ENCODE data around the gene NPIPB8. TPM values are rescaled to one million over a fixed set of nuclear protein-coding genes. Genes with fewer than 3 reads are reported as not detected.
"Not testable (repeated sequence)": the region's sequence is repeated elsewhere in the genome, so short reads cannot be mapped to it uniquely, and the experiment has no call there.

NPIPB8 gene
- 1 to 10 TPM; 4.5 to 5.4 TPM for total RNA-seq
- polyA plus RNA-seq: under 1 TPM in 1 of 3 donors, not detected in 2; 0.53 TPM
- 0.06 to 0.49 (median 0.16) reads per million in 6 experiments for total RNA-seq

GRCh38 chr16:28637765-28638164 is at the start of gene NPIPB8:
Gene NPIPB8 (plus strand): TSS chr16:28638065. CDS start chr16:28638361, 296 bp downstream.
- ATAC-seq, H3K4me3 Mint-ChIP-seq, H3K36me3 Mint-ChIP-seq, POLR2A ChIA-PET, H3K4me1 Mint-ChIP-seq, H3K9me3 Mint-ChIP-seq, H3K27me3 Mint-ChIP-seq, DNase-seq: not testable (repeated sequence)
- peak within 1 kb of the TSS in 1 of 10 donors; percentile 35 for H3K27ac Mint-ChIP-seq

- Mint-ChIP-seq H3K36me3 (peaks cover 0 to 82% (median 11%) of the 10 kb centered on the region in 3 donors), H3K27me3 (no peaks in the 10 kb centered on the region), H3K4me1 (peaks cover 0 to 8% (median 4%) of the 10 kb centered on the region in 4 donors), H3K27ac (peak overlapping the region in 1 of 10 donors; percentile 71), H3K9me3 (no peaks in the 10 kb centered on the region), H3K4me3 (no peak overlapping the region)
- POLR2A ChIA-PET: no interaction called here
- no peak for ATAC-seq
- DNase-seq: no peak
These were observed 48.8 kb upstream of the NPIPB8 start for GRCh38 chr16:28589069-28589468.

GRCh38 chr16:28589930-28590329 is 47.9 kb upstream of the NPIPB8 start:
- H3K4me3 Mint-ChIP-seq: no peak overlapping the region
- peaks cover 0 to 75% (median 11%) of the 10 kb centered on the region in 3 donors for H3K36me3 Mint-ChIP-seq

GRCh38 chr16:28590384-28591340 is 47.2 kb upstream of the NPIPB8 start:
- H3K27ac Mint-ChIP-seq: peak overlapping the region in 6 of 10 donors; percentile 8 to 70 (median 58)

More at GRCh38 chr16:28589930-28590329, 47.9 kb upstream of the NPIPB8 start:
- POLR2A ChIA-PET: no interaction called here
- ATAC-seq (no peak), DNase-seq (no peak)
- H3K4me1 Mint-ChIP-seq: peaks cover 0 to 8% (median 4%) of the 10 kb centered on the region in 4 donors
- peak overlapping the region in 1 of 10 donors; percentile 13 for H3K27ac Mint-ChIP-seq
- H3K27me3 Mint-ChIP-seq: no peaks in the 10 kb centered on the region
- no peaks in the 10 kb centered on the region for H3K9me3 Mint-ChIP-seq

GRCh38 chr16:28591355-28591754 is 46.5 kb upstream of the NPIPB8 start:
- Mint-ChIP-seq H3K4me3 (no peak overlapping the region), H3K36me3 (peaks cover 0 to 61% (median 11%) of the 10 kb centered on the region in 3 donors), H3K9me3 (no peaks in the 10 kb centered on the region), H3K27me3 (no peaks in the 10 kb centered on the region), H3K4me1 (peaks cover 0 to 10% (median 4%) of the 10 kb centered on the region in 4 donors), H3K27ac (peak overlapping the region in 4 of 10 donors; percentile 22 to 70 (median 63))
- POLR2A ChIA-PET: no interaction called here
- no peak for DNase-seq
- no peak for ATAC-seq

More at GRCh38 chr16:28590384-28591340, 47.2 kb upstream of the NPIPB8 start:
- no peak for ATAC-seq
- peaks cover 0 to 9% (median 4%) of the 10 kb centered on the region in 4 donors for H3K4me1 Mint-ChIP-seq
- H3K27me3 Mint-ChIP-seq: no peaks in the 10 kb centered on the region
- DNase-seq: no peak
- no peak overlapping the region for H3K4me3 Mint-ChIP-seq
- peaks cover 0 to 68% (median 11%) of the 10 kb centered on the region in 3 donors for H3K36me3 Mint-ChIP-seq
- POLR2A ChIA-PET: no interaction called here
- H3K9me3 Mint-ChIP-seq: no peaks in the 10 kb centered on the region

GRCh38 chr16:28592511-28592910 is 45.4 kb upstream of the NPIPB8 start:
- peaks cover 2 to 15% (median 8%) of the 10 kb centered on the region in 4 donors for H3K4me1 Mint-ChIP-seq
- peak overlapping the region in 6 of 10 donors; percentile 19 to 85 (median 70) for H3K27ac Mint-ChIP-seq
- ATAC-seq (no peak), DNase-seq (no peak)
- peaks cover 0 to 50% (median 4%) of the 10 kb centered on the region in 3 donors for H3K36me3 Mint-ChIP-seq
- no peaks in the 10 kb centered on the region for H3K27me3 Mint-ChIP-seq
- POLR2A ChIA-PET: interaction anchor here (0.6 kb wide), 1 partner anchor 1098 kb away, joined by 3 read pairs; no protein-coding TSS in a partner anchor
- no peak overlapping the region for H3K4me3 Mint-ChIP-seq
- no peaks in the 10 kb centered on the region for H3K9me3 Mint-ChIP-seq

GRCh38 chr16:28592979-28593553 is 44.8 kb upstream of the NPIPB8 start:
- Mint-ChIP-seq H3K27me3 (no peaks in the 10 kb centered on the region), H3K36me3 (peaks cover 0 to 45% (median 4%) of the 10 kb centered on the region in 3 donors), H3K4me3 (no peak overlapping the region), H3K9me3 (no peaks in the 10 kb centered on the region), H3K4me1 (peaks cover 2 to 20% (median 10%) of the 10 kb centered on the region in 4 donors), H3K27ac (peak overlapping the region in 8 of 10 donors; percentile 29 to 82 (median 72))
- POLR2A ChIA-PET: no interaction called here
- no peak for ATAC-seq
- no peak for DNase-seq

- H3K4me3 Mint-ChIP-seq, ATAC-seq, POLR2A ChIA-PET, DNase-seq, H3K9me3 Mint-ChIP-seq, H3K27me3 Mint-ChIP-seq: not testable (repeated sequence)
- H3K4me1 Mint-ChIP-seq: peaks cover 2 to 20% (median 10%) of the 10 kb centered on the region in 4 donors
- peak overlapping the region in 4 of 10 donors; percentile 6 to 72 (median 59) for H3K27ac Mint-ChIP-seq
- H3K36me3 Mint-ChIP-seq: peaks cover 0 to 25% (median 0%) of the 10 kb centered on the region in 3 donors
These were observed 42.4 kb upstream of the NPIPB8 start for GRCh38 chr16:28595451-28595850.

GRCh38 chr16:28596115-28596630 is 41.7 kb upstream of the NPIPB8 start:
- DNase-seq (no peak), ATAC-seq (no peak)
- Mint-ChIP-seq H3K36me3 (peaks cover 0 to 17% (median 0%) of the 10 kb centered on the region in 3 donors), H3K9me3 (no peaks in the 10 kb centered on the region), H3K4me3 (no peak overlapping the region), H3K27me3 (no peaks in the 10 kb centered on the region), H3K27ac (peak overlapping the region in 2 of 10 donors; percentile 79 to 82), H3K4me1 (peaks cover 2 to 20% (median 10%) of the 10 kb centered on the region in 4 donors)
- POLR2A ChIA-PET: interaction anchor here (1.7 kb wide), 1 partner anchor 27 kb away, joined by 4 read pairs; no protein-coding TSS in a partner anchor

GRCh38 chr16:28596840-28597691 is 40.8 kb upstream of the NPIPB8 start, which contains the start of gene SULT1A2:
Gene SULT1A2 (minus strand): TSS chr16:28597050. CDS start chr16:28595930, 1,120 bp downstream.
- Mint-ChIP-seq H3K27ac (peak within 1 kb of the TSS in 6 of 10 donors; percentile 45 to 87 (median 78)), H3K4me3 (peak within 1 kb of the TSS in 2 of 10 donors; percentile 13 to 38), H3K27me3 (no peaks in the 10 kb centered on the region), H3K9me3 (no peaks in the 10 kb centered on the region), H3K36me3 (peaks cover 0 to 8% (median 0%) of the 10 kb centered on the region in 3 donors), H3K4me1 (peaks cover 4 to 20% (median 11%) of the 10 kb centered on the region in 4 donors)
- POLR2A ChIA-PET: interaction anchor here (0.6 to 1.7 kb wide), 5 partner anchors 11 to 1002 kb away, joined by 3 to 6 read pairs (median 4); no protein-coding TSS in a partner anchor
- ATAC-seq (no peak), DNase-seq (no peak)

- H3K27me3 Mint-ChIP-seq: no peaks in the 10 kb centered on the region
- no peaks in the 10 kb centered on the region for H3K9me3 Mint-ChIP-seq
- peak overlapping the region in 4 of 10 donors; percentile 8 to 79 (median 70) for H3K27ac Mint-ChIP-seq
- peak overlapping the region in 1 of 10 donors; percentile 38 for H3K4me3 Mint-ChIP-seq
- POLR2A ChIA-PET: interaction anchor here (0.6 to 0.8 kb wide), 3 partner anchors 10 to 1002 kb away, joined by 3 to 6 read pairs (median 5); no protein-coding TSS in a partner anchor
- ATAC-seq (no peak), DNase-seq (no peak)
- H3K36me3 Mint-ChIP-seq: peaks cover 0 to 3% (median 0%) of the 10 kb centered on the region in 3 donors
- H3K4me1 Mint-ChIP-seq: peaks cover 4 to 20% (median 11%) of the 10 kb centered on the region in 4 donors
These were observed 40.1 kb upstream of the NPIPB8 start for GRCh38 chr16:28597692-28598261.

All from naive thymus-derived CD8-positive, alpha-beta T cell (primary cell).